Left ventricle myocardium inferior (tissue), 1 donor: ENCODE measurements around the gene ANKRD40. TPM values are rescaled to one million over a fixed set of nuclear protein-coding genes. Genes with fewer than 3 reads are reported as not detected.

ENCODE experiments used
- DNase-seq: peaks from one replicate; pipeline ENCODE4 v3.0.0-alpha.2; 2020
- H3K27ac ChIP-seq: fragments of 200-600 bp; replicated peaks from 2 replicates; pipeline ENCODE4 v1.8.0; 2021
- H3K27me3 ChIP-seq: fragments of 200-600 bp; 2 replicates; pipeline ENCODE4 v1.8.0; 2021; ENCODE audit warnings: low read depth
- H3K36me3 ChIP-seq: fragments of 200-600 bp; 2 replicates; pipeline ENCODE4 v1.8.0; 2021
- H3K4me1 ChIP-seq: fragments of 200-600 bp; 2 replicates; pipeline ENCODE4 v1.8.0; 2021
- H3K4me3 ChIP-seq: fragments of 200-600 bp; 2 replicates; pipeline ENCODE4 v1.8.0; 2021; ENCODE audit warnings: mild to moderate bottlenecking, moderate library complexity
- H3K9me3 ChIP-seq: fragments of 200-600 bp; replicated peaks from 2 replicates; pipeline ENCODE4 v1.8.0; 2021
- CTCF ChIP-seq: fragments of 200-600 bp; IDR thresholded peaks from 2 replicates; pipeline ENCODE4 v1.8.0; 2021; ENCODE audit warnings: antibody characterized with exemption, mild to moderate bottlenecking, borderline replicate concordance
- intact Hi-C: fragments of 100-400 bp; cut with micrococcal nuclease; formaldehyde crosslinking; loops from one replicate; pipeline ENCODE4 v1.11.0; 2022
- total RNA-seq: library from RNA; stranded (reverse); fragmentation: NEBNext Ultra II Directional; extraction: Animal tissue kit (Norgen Biotek cat#: 25700); gene quantifications from one replicate; pipeline ENCODE4 v1.2.1, GENCODE V29; 2021
- donor health status: DM: no; HTN: yes; CAD: no; lungs with severe emphysema.

The ANKRD40 gene
- total RNA-seq, 1 donor from 2014 or later, result 53.1 TPM

GRCh38 chr17:50649042-50649908, 58.4 kb downstream of the ANKRD40 start:
- no peak for TF ChIP-seq CTCF
- no peak overlapping the region for H3K27ac ChIP-seq
- intact Hi-C loops, result no loop called here
- no peak overlapping the region for H3K4me3 ChIP-seq
- H3K9me3 ChIP-seq, result peaks cover 9% of the 10 kb centered on the region
- no peaks in the 10 kb centered on the region for H3K4me1 ChIP-seq
- no peaks in the 10 kb centered on the region for H3K36me3 ChIP-seq
- no peak for DNase-seq
- H3K27me3 ChIP-seq, result no peaks in the 10 kb centered on the region

GRCh38 chr17:50647187-50647586, 60.5 kb downstream of the ANKRD40 start:
- H3K36me3 ChIP-seq, result no peaks in the 10 kb centered on the region
- H3K27ac ChIP-seq, result no peak overlapping the region
- no peaks in the 10 kb centered on the region for H3K9me3 ChIP-seq
- no peak for DNase-seq
- no peak for TF ChIP-seq CTCF
- no peaks in the 10 kb centered on the region for H3K4me1 ChIP-seq
- H3K27me3 ChIP-seq, result no peaks in the 10 kb centered on the region
- intact Hi-C loops, result no loop called here
- H3K4me3 ChIP-seq, result no peak overlapping the region

GRCh38 chr17:50645748-50646682, 61.7 kb downstream of the ANKRD40 start:
- no peak for DNase-seq
- TF ChIP-seq CTCF, result no peak
- Histone ChIP-seq H3K4me1 (no peaks in the 10 kb centered on the region), H3K36me3 (no peaks in the 10 kb centered on the region), H3K9me3 (no peaks in the 10 kb centered on the region), H3K4me3 (no peak overlapping the region), H3K27me3 (no peaks in the 10 kb centered on the region), H3K27ac (no peak overlapping the region)
- intact Hi-C loops, result no loop called here

Other genes with a start within 250 kb of the ANKRD40 start
- not detected for gene CHAD, start 239.0 kb downstream of the ANKRD40 start, total RNA-seq
- 51.7 TPM for gene RSAD1, start 229.1 kb downstream of the ANKRD40 start, total RNA-seq
- 0.82 TPM for gene MYCBPAP, start 199.5 kb downstream of the ANKRD40 start, total RNA-seq
- 19.9 TPM for gene EPN3, start 175.2 kb downstream of the ANKRD40 start, total RNA-seq
- gene SPATA20, start 160.7 kb downstream of the ANKRD40 start, total RNA-seq, result 66.3 TPM
- gene CACNA1G, start 147.2 kb downstream of the ANKRD40 start, total RNA-seq, result 0.58 TPM
- gene ABCC3, start 73.0 kb downstream of the ANKRD40 start, total RNA-seq, result 0.88 TPM
- gene LUC7L3, start 11.7 kb upstream of the ANKRD40 start, total RNA-seq, result 64.4 TPM
- not detected for gene ANKRD40CL, start 59.6 kb upstream of the ANKRD40 start, total RNA-seq
- gene WFIKKN2, start 127.7 kb upstream of the ANKRD40 start, total RNA-seq, result 0.25 TPM
- 101 TPM for gene TOB1, start 158.4 kb upstream of the ANKRD40 start, total RNA-seq